ENCODE measurements around the gene ITPRIPL1.

DNA sequence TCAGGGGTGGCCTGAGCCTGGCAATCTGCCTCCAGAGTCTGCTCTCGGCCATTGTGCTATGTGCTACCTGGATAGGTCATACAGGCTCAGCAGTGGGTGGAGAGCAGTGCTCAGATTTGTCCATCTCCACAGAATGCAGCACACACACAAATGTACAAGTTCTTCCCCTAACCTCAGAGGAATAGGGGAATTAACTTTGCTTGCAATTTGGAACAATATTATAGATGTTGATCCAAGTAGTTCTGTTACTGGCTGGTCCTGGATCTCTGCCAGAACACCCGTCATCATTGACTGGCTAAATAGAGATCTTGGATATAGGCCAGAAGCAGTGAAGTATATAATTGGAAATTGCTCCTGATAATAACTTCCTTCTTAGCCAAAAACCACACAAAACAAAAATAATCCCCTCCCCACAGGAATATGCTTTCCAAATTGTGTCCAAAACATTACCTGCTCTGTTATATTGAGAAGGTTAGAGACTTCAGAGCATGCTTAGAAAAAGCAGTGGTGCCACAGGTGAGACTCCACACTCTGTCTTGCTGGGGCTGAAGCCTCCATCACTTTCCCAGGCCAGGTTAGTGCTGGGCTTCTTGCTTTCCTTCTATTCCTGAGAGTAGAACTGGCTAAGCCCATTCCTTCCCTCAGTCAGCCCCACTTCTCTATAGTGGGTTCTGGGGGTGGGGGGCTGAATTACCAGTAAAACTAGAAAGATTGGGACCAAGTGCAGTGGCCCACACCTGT, 49.3 kb downstream of the ITPRIPL1 start:
- TF ChIP-seq, protein P1, sequence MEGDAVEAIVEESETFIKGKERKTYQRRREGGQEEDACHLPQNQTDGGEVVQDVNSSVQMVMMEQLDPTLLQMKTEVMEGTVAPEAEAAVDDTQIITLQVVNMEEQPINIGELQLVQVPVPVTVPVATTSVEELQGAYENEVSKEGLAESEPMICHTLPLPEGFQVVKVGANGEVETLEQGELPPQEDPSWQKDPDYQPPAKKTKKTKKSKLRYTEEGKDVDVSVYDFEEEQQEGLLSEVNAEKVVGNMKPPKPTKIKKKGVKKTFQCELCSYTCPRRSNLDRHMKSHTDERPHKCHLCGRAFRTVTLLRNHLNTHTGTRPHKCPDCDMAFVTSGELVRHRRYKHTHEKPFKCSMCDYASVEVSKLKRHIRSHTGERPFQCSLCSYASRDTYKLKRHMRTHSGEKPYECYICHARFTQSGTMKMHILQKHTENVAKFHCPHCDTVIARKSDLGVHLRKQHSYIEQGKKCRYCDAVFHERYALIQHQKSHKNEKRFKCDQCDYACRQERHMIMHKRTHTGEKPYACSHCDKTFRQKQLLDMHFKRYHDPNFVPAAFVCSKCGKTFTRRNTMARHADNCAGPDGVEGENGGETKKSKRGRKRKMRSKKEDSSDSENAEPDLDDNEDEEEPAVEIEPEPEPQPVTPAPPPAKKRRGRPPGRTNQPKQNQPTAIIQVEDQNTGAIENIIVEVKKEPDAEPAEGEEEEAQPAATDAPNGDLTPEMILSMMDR (IDR thresholded peaks at IDR 0.05; ENCODE audit: poor library complexity, severe bottlenecking) = no peak
- TF ChIP-seq MXI1 (conservative IDR thresholded peaks at IDR 0.05; ENCODE audit: poor library complexity, severe bottlenecking) = no peak
- no peak for TF ChIP-seq EZH2 (IDR thresholded peaks at IDR 0.05; ENCODE audit: borderline replicate concordance, insufficient read depth, low read length, poor library complexity, severe bottlenecking)
- no peak for TF ChIP-seq POLR2AphosphoS5 (IDR thresholded peaks at IDR 0.05)
- TF ChIP-seq SMC3 (conservative IDR thresholded peaks at IDR 0.05; ENCODE audit: poor library complexity) = no peak

All from neural cell (in vitro differentiated cells).